Activated CD4-positive, alpha-beta T cell treated with anti-CD3 and anti-CD28 coated beads for 36 hours (primary cell): ENCODE data around the gene CIB1. TPM values are rescaled to one million over a fixed set of nuclear protein-coding genes. Genes with fewer than 3 reads are reported as not detected.
"Not testable (repeated sequence)": the region's sequence is repeated elsewhere in the genome, so short reads cannot be mapped to it uniquely, and the experiment has no call there.

Experiments used
- ATAC-seq: fragments of 200-7000 bp; cut with Tn5 transposase; one replicate; pipeline ENCODE4 v1.10.0; 2021; ENCODE audit warnings: mild to moderate bottlenecking, moderate library complexity
- CTCF ChIA-PET: fragments of 350-600 bp; sonication (Branson Sonifier 250); formaldehyde crosslinking; loops from one replicate; lab custom pipeline; 2021; ENCODE audit warnings: antibody characterized with exemption; lab: Charles Lee
- POLR2A ChIA-PET: fragments of 350-600 bp; sonication (Branson Sonifier 250); formaldehyde crosslinking; loops from one replicate; lab custom pipeline; 2021; ENCODE audit warnings: antibody characterized with exemption, inconsistent platforms; lab: Charles Lee
- DNase-seq: peaks from one replicate; pipeline ENCODE4 v3.0.0-alpha.2; 2020
- H3K27ac Mint-ChIP-seq: one replicate; pipeline ENCODE4 v1.8.0; 2021; ENCODE audit warnings: mixed read lengths
- H3K27me3 Mint-ChIP-seq: one replicate; pipeline ENCODE4 v1.8.0; 2021; ENCODE audit warnings: mixed read lengths
- H3K36me3 Mint-ChIP-seq: one replicate; pipeline ENCODE4 v1.8.0; 2021; ENCODE audit warnings: low read depth, mixed read lengths
- H3K4me1 Mint-ChIP-seq: one replicate; pipeline ENCODE4 v1.8.0; 2021; ENCODE audit warnings: mixed read lengths
- H3K4me3 Mint-ChIP-seq: one replicate; pipeline ENCODE4 v1.8.0; 2021; ENCODE audit warnings: mild to moderate bottlenecking, moderate library complexity, mixed read lengths
- H3K9me3 Mint-ChIP-seq: one replicate; pipeline ENCODE4 v1.8.0; 2021; ENCODE audit warnings: low read depth, mixed read lengths
- intact Hi-C, 2 experiments: fragments of 100-400 bp; cut with DNase I in 1 of 2; cut with micrococcal nuclease in 1 of 2; formaldehyde crosslinking; loops; one replicate each; pipeline versions ENCODE4 v1.14.2 to v1.15.1; 2022 to 2024; cut with DNase I, micrococcal nuclease
- total RNA-seq, 2 experiments: library from RNA; stranded (reverse); gene quantifications; one replicate each; pipeline ENCODE4 v1.2.3, GENCODE V29; 2021

The CIB1 gene
- total RNA-seq, 2 experiments from 2014 or later = 135 to 140 TPM

GRCh38 chr15:90192961-90193786 lies 40.6 kb downstream of the CIB1 start:
- no peaks in the 10 kb centered on the region for H3K9me3 Mint-ChIP-seq
- intact Hi-C loops = no loop called here
- ATAC-seq (peak; percentile 39), DNase-seq (no peak)
- peaks cover 30% of the 10 kb centered on the region for H3K4me1 Mint-ChIP-seq
- no peaks in the 10 kb centered on the region for H3K36me3 Mint-ChIP-seq
- H3K4me3 Mint-ChIP-seq = no peak overlapping the region
- ChIA-PET CTCF (interaction anchor here (0.6 to 0.8 kb wide), 3 partner anchors 7 to 333 kb away, joined by 3 to 4 read pairs (median 3); no protein-coding TSS in a partner anchor), POLR2A (interaction anchor here (0.7 kb wide), 1 partner anchor 21 kb away, joined by 6 read pairs; no protein-coding TSS in a partner anchor)
- no peaks in the 10 kb centered on the region for H3K27me3 Mint-ChIP-seq
- no peak overlapping the region for H3K27ac Mint-ChIP-seq

GRCh38 chr15:90191794-90192509 lies 41.8 kb downstream of the CIB1 start:
- Mint-ChIP-seq H3K27me3 (no peaks in the 10 kb centered on the region), H3K4me1 (peaks cover 30% of the 10 kb centered on the region), H3K9me3 (no peaks in the 10 kb centered on the region), H3K36me3 (no peaks in the 10 kb centered on the region), H3K27ac (no peak overlapping the region), H3K4me3 (peak overlapping the region; percentile 14)
- ChIA-PET CTCF (interaction anchor here (1.2 to 1.4 kb wide), 2 partner anchors 29 to 186 kb away, joined by 3 to 4 read pairs; no protein-coding TSS in a partner anchor), POLR2A (interaction anchor here (0.7 to 1.3 kb wide), 2 partner anchors 9 to 29 kb away, joined by 5 read pairs; partner anchors contain the start of gene SEMA4B)
- intact Hi-C loops = no loop called here
- ATAC-seq (peak; percentile 73), DNase-seq (peak; percentile 64)

GRCh38 chr15:90191344-90191687 lies 42.4 kb downstream of the CIB1 start:
- H3K27ac Mint-ChIP-seq = no peak overlapping the region
- H3K27me3 Mint-ChIP-seq = no peaks in the 10 kb centered on the region
- ATAC-seq (no peak), DNase-seq (no peak)
- POLR2A ChIA-PET = interaction anchor here (1.3 kb wide), 1 partner anchor 10 kb away, joined by 5 read pairs; the partner anchor contains the start of gene SEMA4B
- CTCF ChIA-PET = interaction anchor here (0.7 to 1.4 kb wide), 3 partner anchors 10 to 187 kb away, joined by 3 to 4 read pairs (median 3); no protein-coding TSS in a partner anchor
- peaks cover 30% of the 10 kb centered on the region for H3K4me1 Mint-ChIP-seq
- intact Hi-C loops = no loop called here
- H3K9me3 Mint-ChIP-seq = no peaks in the 10 kb centered on the region
- no peak overlapping the region for H3K4me3 Mint-ChIP-seq
- H3K36me3 Mint-ChIP-seq = no peaks in the 10 kb centered on the region

GRCh38 chr15:90190606-90191343 lies 43.0 kb downstream of the CIB1 start:
- intact Hi-C loops = no loop called here
- Mint-ChIP-seq H3K4me1 (peaks cover 30% of the 10 kb centered on the region), H3K9me3 (no peaks in the 10 kb centered on the region), H3K27ac (no peak overlapping the region), H3K4me3 (no peak overlapping the region), H3K36me3 (no peaks in the 10 kb centered on the region), H3K27me3 (no peaks in the 10 kb centered on the region)
- ChIA-PET POLR2A (no interaction called here), CTCF (interaction anchor here (0.7 to 1.4 kb wide), 4 partner anchors 9 to 188 kb away, joined by 3 to 4 read pairs (median 3); no protein-coding TSS in a partner anchor)
- DNase-seq (no peak), ATAC-seq (no peak)

- no peaks in the 10 kb centered on the region for H3K36me3 Mint-ChIP-seq
- peaks cover 35% of the 10 kb centered on the region for H3K4me1 Mint-ChIP-seq
- POLR2A ChIA-PET = no interaction called here
- H3K9me3 Mint-ChIP-seq = no peaks in the 10 kb centered on the region
- ATAC-seq = no peak
- intact Hi-C loops = no loop called here
- H3K27me3 Mint-ChIP-seq = no peaks in the 10 kb centered on the region
- no peak for DNase-seq
- CTCF ChIA-PET = interaction anchor here (0.7 to 1.4 kb wide), 2 partner anchors 13 to 31 kb away, joined by 3 to 4 read pairs; no protein-coding TSS in a partner anchor
- no peak overlapping the region for H3K4me3 Mint-ChIP-seq
- no peak overlapping the region for H3K27ac Mint-ChIP-seq
Observed at GRCh38 chr15:90189781-90190467, 43.8 kb downstream of the CIB1 start.

- Mint-ChIP-seq H3K27ac (no peak overlapping the region), H3K4me1 (peaks cover 36% of the 10 kb centered on the region), H3K27me3 (no peaks in the 10 kb centered on the region), H3K36me3 (no peaks in the 10 kb centered on the region), H3K4me3 (no peak overlapping the region), H3K9me3 (no peaks in the 10 kb centered on the region)
- no peak for ATAC-seq
- intact Hi-C loops = no loop called here
- no peak for DNase-seq
- CTCF ChIA-PET = interaction anchor here (0.6 to 0.7 kb wide), 2 partner anchors 10 to 30 kb away, joined by 3 to 4 read pairs; no protein-coding TSS in a partner anchor
- POLR2A ChIA-PET = no interaction called here
Observed at GRCh38 chr15:90188914-90189748, 44.6 kb downstream of the CIB1 start.

GRCh38 chr15:90188065-90188464 lies 45.7 kb downstream of the CIB1 start:
- DNase-seq, H3K4me3 Mint-ChIP-seq, H3K27me3 Mint-ChIP-seq, H3K36me3 Mint-ChIP-seq, POLR2A ChIA-PET, CTCF ChIA-PET, H3K27ac Mint-ChIP-seq, H3K9me3 Mint-ChIP-seq, ATAC-seq, intact Hi-C loops: not testable (repeated sequence)
- H3K4me1 Mint-ChIP-seq = peaks cover 35% of the 10 kb centered on the region

- no peak overlapping the region for H3K4me3 Mint-ChIP-seq
- H3K9me3 Mint-ChIP-seq = no peaks in the 10 kb centered on the region
- no peaks in the 10 kb centered on the region for H3K36me3 Mint-ChIP-seq
- intact Hi-C loops = no loop called here
- peaks cover 28% of the 10 kb centered on the region for H3K4me1 Mint-ChIP-seq
- H3K27me3 Mint-ChIP-seq = no peaks in the 10 kb centered on the region
- DNase-seq (no peak), ATAC-seq (no peak)
- POLR2A ChIA-PET = interaction anchor here (0.6 kb wide), 1 partner anchor 232 kb away, joined by 5 read pairs; no protein-coding TSS in a partner anchor
- CTCF ChIA-PET = interaction anchor here (1.0 to 1.8 kb wide), 2 partner anchors 34 to 744 kb away, joined by 3 to 5 read pairs; no protein-coding TSS in a partner anchor
- no peak overlapping the region for H3K27ac Mint-ChIP-seq
Observed at GRCh38 chr15:90187257-90187868, 46.4 kb downstream of the CIB1 start.

GRCh38 chr15:90184786-90185704 lies 48.7 kb downstream of the CIB1 start:
- H3K4me3 Mint-ChIP-seq = peak overlapping the region; percentile 77
- no peaks in the 10 kb centered on the region for H3K9me3 Mint-ChIP-seq
- H3K4me1 Mint-ChIP-seq = peaks cover 12% of the 10 kb centered on the region
- POLR2A ChIA-PET = interaction anchor here (0.6 kb wide), 1 partner anchor 12 kb away, joined by 3 read pairs; no protein-coding TSS in a partner anchor
- H3K36me3 Mint-ChIP-seq = no peaks in the 10 kb centered on the region
- no peaks in the 10 kb centered on the region for H3K27me3 Mint-ChIP-seq
- intact Hi-C loops = loop anchor here in 1 of 2 experiments (1.0 kb wide), 3 partner anchors 16 to 48 kb away; partner anchors contain the start of genes CIB1 and SEMA4B
- H3K27ac Mint-ChIP-seq = peak overlapping the region; percentile 64
- CTCF ChIA-PET = interaction anchor here (0.8 to 1.8 kb wide), 3 partner anchors 15 to 49 kb away, joined by 4 to 5 read pairs (median 4); partner anchors contain the start of genes CIB1 and SEMA4B
- DNase-seq (peak; percentile 78), ATAC-seq (peak; percentile 81)
